Right hindlimb (tissue), 1 donor: ENCODE data around the gene ABCB1.
"Not testable (repeated sequence)": the region's sequence is repeated elsewhere in the genome, so short reads cannot be mapped to it uniquely, and the experiment has no call there.

Experiments used
- DNase-seq: peaks from one replicate; pipeline ENCODE4 v3.0.0-alpha.2; 2018

The ABCB1 gene

DNA sequence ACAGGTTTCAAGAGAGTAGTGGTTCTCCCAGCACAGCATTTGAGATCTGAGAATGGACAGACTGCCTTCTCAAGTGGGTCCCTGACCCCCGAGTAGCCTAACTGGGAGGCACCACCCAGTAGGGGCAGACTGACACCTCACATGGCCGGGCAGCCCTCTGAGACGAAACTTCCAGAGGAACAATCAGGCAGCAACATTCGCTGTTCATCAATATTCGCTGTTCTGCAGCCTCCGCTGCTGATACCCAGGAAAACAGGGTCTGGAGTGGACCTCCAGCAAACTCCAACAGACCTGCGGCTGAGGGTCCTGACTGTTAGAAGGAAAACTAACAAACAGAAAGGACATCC, 135.2 kb downstream of the ABCB1 start:
- DNase-seq = not testable (repeated sequence)

- DNase-seq = not testable (repeated sequence)
These were observed 135.7 kb downstream of the ABCB1 start for GRCh38 chr7:87464830-87465533.

GRCh38 chr7:87463982-87464381, 136.7 kb downstream of the ABCB1 start:
- no peak for DNase-seq

GRCh38 chr7:87460444-87460843, 140.2 kb downstream of the ABCB1 start:
- DNase-seq = not testable (repeated sequence)

- no peak for DNase-seq
These were observed 140.7 kb downstream of the ABCB1 start for GRCh38 chr7:87459941-87460340.

- DNase-seq = no peak
These were observed 142.5 kb downstream of the ABCB1 start for GRCh38 chr7:87458148-87458547.

DNA sequence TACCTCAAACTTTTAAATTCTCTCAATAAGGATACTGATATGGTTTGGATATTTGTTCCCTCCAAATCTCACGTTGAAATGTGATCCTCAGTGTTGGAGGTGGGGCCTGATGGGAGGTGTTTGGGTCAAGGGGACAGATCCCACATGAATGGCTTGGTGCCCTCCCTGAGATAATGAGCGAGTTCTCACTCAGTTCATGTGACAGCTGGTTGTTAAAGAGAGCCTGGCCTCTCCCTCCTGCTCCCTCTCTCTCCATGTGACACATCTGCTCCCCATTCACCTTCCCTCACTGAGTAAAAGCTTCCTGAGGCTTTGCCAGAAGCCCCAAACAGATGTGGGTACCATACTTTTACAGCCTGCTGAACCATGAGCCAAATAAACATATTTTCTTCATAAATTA, 144.4 kb downstream of the ABCB1 start:
- no peak for DNase-seq
